B cell (primary cell): ENCODE results near the gene TSEN2. TPM values are rescaled to one million over a fixed set of nuclear protein-coding genes. Genes with fewer than 3 reads are reported as not detected.
"Not testable (repeated sequence)": the region's sequence is repeated elsewhere in the genome, so short reads cannot be mapped to it uniquely, and the experiment has no call there.

ENCODE experiments used
- ATAC-seq: fragments of 200-7000 bp; cut with Tn5 transposase; one replicate; pipeline ENCODE4 v1.10.0; 2021; ENCODE audit warnings: low read depth, mild to moderate bottlenecking, moderate number of reproducible peaks, moderate library complexity
- CTCF ChIA-PET: fragments of 350-600 bp; sonication (Branson Sonifier 250); formaldehyde crosslinking; loops from one replicate; lab custom pipeline; 2021; ENCODE audit warnings: antibody characterized with exemption, inconsistent platforms; lab: Charles Lee
- POLR2A ChIA-PET: fragments of 350-600 bp; sonication (Branson Sonifier 250); formaldehyde crosslinking; loops from one replicate; lab custom pipeline; 2021; ENCODE audit warnings: antibody characterized with exemption; lab: Charles Lee
- DNase-seq: peaks from one replicate; pipeline ENCODE4 v3.0.0; 2013
- H2AFZ ChIP-seq: 2 replicates; pipeline ENCODE4 v1.6.1; 2012; ENCODE audit warnings: mild to moderate bottlenecking, low read depth, low read length; ENCODE audit not compliant: insufficient read depth, poor library complexity, severe bottlenecking
- H3K27ac ChIP-seq, 2 donors: 1 replicate in 1 of 2; 2 replicates in 1 of 2; pipeline ENCODE4 v1.5.1; 2012 to 2013; ENCODE audit warnings: low read length in 2 of 2, mild to moderate bottlenecking in 2 of 2, moderate library complexity in 1 of 2
- H3K27me3 ChIP-seq, 4 experiments: fragments of 200-600 bp in 1 of 4; sonication (generic) in 1 of 4; replicated peaks in 1 of 4; 1 replicate in 2 of 4; 2 replicates in 2 of 4; pipeline versions ENCODE4 v1.6.1 to v1.7.0; 2013 to 2016; ENCODE audit warnings: low read length in 3 of 4, mild to moderate bottlenecking in 2 of 4, mixed read lengths in 1 of 4, moderate library complexity in 1 of 4; ENCODE audit not compliant: insufficient read depth in 4 of 4, control insufficient read depth in 3 of 4; ENCODE audit errors: control extremely low read depth in 1 of 4
- H3K36me3 ChIP-seq, 2 experiments: replicated peaks in 1 of 2; 1 replicate in 1 of 2; 2 replicates in 1 of 2; pipeline versions ENCODE4 v1.6.1 to v1.7.1; 2013; ENCODE audit warnings: low read length in 1 of 2; ENCODE audit not compliant: insufficient read depth in 2 of 2, control insufficient read depth in 1 of 2; ENCODE audit errors: control extremely low read depth in 1 of 2, extremely low read depth in 1 of 2
- H3K4me1 ChIP-seq, 2 donors: fragments of 200-600 bp in 1 of 2; sonication (generic) in 1 of 2; 1 replicate in 1 of 2; 2 replicates in 1 of 2; pipeline versions ENCODE4 v1.5.1 to v1.6.1; 2013 to 2017; ENCODE audit warnings: low read length in 2 of 2; ENCODE audit not compliant: control insufficient read depth in 2 of 2, insufficient read depth in 2 of 2
- H3K4me2 ChIP-seq: replicated peaks from 2 replicates; pipeline ENCODE3; 2012; ENCODE audit warnings: mild to moderate bottlenecking, low read depth, low read length; ENCODE audit not compliant: poor library complexity, severe bottlenecking
- H3K4me3 ChIP-seq, 5 experiments: fragments of 200-600 bp in 1 of 5; sonication (generic) in 1 of 5; 1 replicate in 3 of 5; 2 replicates in 2 of 5; pipeline versions ENCODE4 v1.5.1 to v1.7.0; 2011 to 2016; ENCODE audit warnings: low read length in 4 of 5, mild to moderate bottlenecking in 4 of 5, low read depth in 2 of 5, control low read depth in 1 of 5, moderate library complexity in 1 of 5; ENCODE audit not compliant: insufficient read depth in 1 of 5; ENCODE audit errors: control extremely low read depth in 1 of 5, extremely low read depth in 1 of 5
- H3K79me2 ChIP-seq: fragments of 200-600 bp; sonication (generic); one replicate; pipeline ENCODE4 v1.6.0; 2016; ENCODE audit warnings: low read length; ENCODE audit not compliant: control insufficient read depth, insufficient read depth
- H3K9ac ChIP-seq: fragments of 200-600 bp; sonication (generic); 2 replicates; pipeline ENCODE4 v1.6.1; 2017; ENCODE audit warnings: mild to moderate bottlenecking, low read length, moderate library complexity
- H3K9me3 ChIP-seq, 3 donors: one replicate each; pipeline versions ENCODE4 v1.6.1 to v1.7.1; 2013; ENCODE audit warnings: low read length in 2 of 3; ENCODE audit not compliant: control insufficient read depth in 2 of 3, insufficient read depth in 1 of 3; ENCODE audit errors: control extremely low read depth in 1 of 3
- H4K20me1 ChIP-seq: 2 replicates; pipeline ENCODE4 v1.6.0; 2012; ENCODE audit warnings: mild to moderate bottlenecking, low read length; ENCODE audit not compliant: insufficient read depth, control insufficient read depth, poor library complexity, severe bottlenecking
- H3K27ac Mint-ChIP-seq: one replicate; pipeline ENCODE4 v1.8.0; 2021; ENCODE audit warnings: mixed read lengths
- H3K27me3 Mint-ChIP-seq: one replicate; pipeline ENCODE4 v1.8.0; 2021; ENCODE audit warnings: mixed read lengths
- H3K4me1 Mint-ChIP-seq: one replicate; pipeline ENCODE4 v1.8.0; 2021; ENCODE audit warnings: mixed read lengths
- H3K4me3 Mint-ChIP-seq: one replicate; pipeline ENCODE4 v1.8.0; 2021; ENCODE audit warnings: mixed read lengths
- H3K9me3 Mint-ChIP-seq: one replicate; pipeline ENCODE4 v1.8.0; 2022; ENCODE audit warnings: mixed read lengths; ENCODE audit not compliant: insufficient read depth
- EZH2 ChIP-seq: IDR thresholded peaks from 2 replicates; pipeline ENCODE4 v1.6.1; 2012; ENCODE audit warnings: borderline replicate concordance, low read depth, mild to moderate bottlenecking, moderate library complexity, low read length; ENCODE audit not compliant: insufficient read depth, poor library complexity, severe bottlenecking
- WGBS: methylation state at CpG from one replicate; pipeline ENCODE4 v1.1.5; 2013; ENCODE audit warnings: missing lambda C conversion rate; ENCODE audit not compliant: insufficient coverage; 5-methylcytosine and 5-hydroxymethylcytosine counted together
- intact Hi-C: fragments of 100-400 bp; cut with micrococcal nuclease; formaldehyde crosslinking; loops from one replicate; pipeline ENCODE4 v1.10.0; 2022
- polyA plus RNA-seq: library from polyadenylated mRNA; depleted of rRNA; stranded (reverse); fragments of >200 nt; gene quantifications from 2 replicates; pipeline ENCODE4 v1.2.3, GENCODE V29; 2012
- total RNA-seq, 2 donors: library from RNA; stranded (reverse); fragments of 120-200 nt in 1 of 2; gene quantifications; 1 replicate in 1 of 2; 2 replicates in 1 of 2; pipeline versions ENCODE4 v1.2.3 to v1.2.4, GENCODE V29; 2013 to 2022
- TF ChIP-seq, protein P1 (sequence below): fragments of 200-600 bp; IDR thresholded peaks from one replicate; pipeline ENCODE4 v1.8.0; 2022; ENCODE audit warnings: antibody characterized with exemption, mild to moderate bottlenecking

TSEN2 gene
- total and polyA plus RNA-seq, 2 donors (not counting 1 experiment from before 2014, with no cell fraction given): 13.4 to 17.6 TPM

DNA sequence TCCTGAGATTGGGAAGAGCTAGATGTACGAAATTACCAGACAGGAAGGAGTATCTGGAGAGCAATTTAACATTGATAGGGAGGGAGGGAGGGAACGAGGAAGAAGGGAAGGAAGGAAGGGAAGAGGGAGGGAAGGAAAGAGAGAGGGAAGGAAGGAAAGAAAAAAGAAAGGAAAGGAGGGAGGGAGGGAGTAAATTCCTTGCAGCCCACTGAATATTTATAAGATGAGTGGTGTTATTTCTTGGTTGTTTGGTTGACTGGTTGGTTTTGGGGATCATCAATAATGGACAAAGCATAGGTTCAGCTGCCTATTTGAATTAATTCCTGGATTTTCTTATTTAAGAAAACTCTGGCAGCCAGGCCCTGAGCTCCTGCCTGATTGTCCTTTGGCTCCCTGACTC, 15.5 kb upstream of the TSEN2 start:
- no peak overlapping the region for H3K4me3 Mint-ChIP-seq
- intact Hi-C loops: no loop called here
- TF ChIP-seq EZH2: no peak
- TF ChIP-seq, protein P1, sequence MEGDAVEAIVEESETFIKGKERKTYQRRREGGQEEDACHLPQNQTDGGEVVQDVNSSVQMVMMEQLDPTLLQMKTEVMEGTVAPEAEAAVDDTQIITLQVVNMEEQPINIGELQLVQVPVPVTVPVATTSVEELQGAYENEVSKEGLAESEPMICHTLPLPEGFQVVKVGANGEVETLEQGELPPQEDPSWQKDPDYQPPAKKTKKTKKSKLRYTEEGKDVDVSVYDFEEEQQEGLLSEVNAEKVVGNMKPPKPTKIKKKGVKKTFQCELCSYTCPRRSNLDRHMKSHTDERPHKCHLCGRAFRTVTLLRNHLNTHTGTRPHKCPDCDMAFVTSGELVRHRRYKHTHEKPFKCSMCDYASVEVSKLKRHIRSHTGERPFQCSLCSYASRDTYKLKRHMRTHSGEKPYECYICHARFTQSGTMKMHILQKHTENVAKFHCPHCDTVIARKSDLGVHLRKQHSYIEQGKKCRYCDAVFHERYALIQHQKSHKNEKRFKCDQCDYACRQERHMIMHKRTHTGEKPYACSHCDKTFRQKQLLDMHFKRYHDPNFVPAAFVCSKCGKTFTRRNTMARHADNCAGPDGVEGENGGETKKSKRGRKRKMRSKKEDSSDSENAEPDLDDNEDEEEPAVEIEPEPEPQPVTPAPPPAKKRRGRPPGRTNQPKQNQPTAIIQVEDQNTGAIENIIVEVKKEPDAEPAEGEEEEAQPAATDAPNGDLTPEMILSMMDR: no peak
- no peaks in the 10 kb centered on the region for H3K79me2 ChIP-seq
- H3K4me2 ChIP-seq: no peak overlapping the region
- H3K27me3 ChIP-seq: no peaks in the 10 kb centered on the region
- ChIA-PET POLR2A (no interaction called here), CTCF (interaction anchor here (2.9 kb wide), 1 partner anchor 11 kb away, joined by 17 read pairs; no protein-coding TSS in a partner anchor)
- H3K27ac Mint-ChIP-seq: no peak overlapping the region
- 90% methylated on average over 2 of the region's 2 CpGs for WGBS
- ATAC-seq: no peak
- H3K27ac ChIP-seq: no peak overlapping the region
- no peak for DNase-seq
- H2AFZ ChIP-seq: no peak overlapping the region
- H3K27me3 Mint-ChIP-seq: no peaks in the 10 kb centered on the region
- H4K20me1 ChIP-seq: no peaks in the 10 kb centered on the region
- peaks cover 6% of the 10 kb centered on the region for H3K4me1 Mint-ChIP-seq
- H3K9ac ChIP-seq: no peak overlapping the region
- no peaks in the 10 kb centered on the region for H3K9me3 Mint-ChIP-seq
- H3K4me3 ChIP-seq: no peak overlapping the region
- no peaks in the 10 kb centered on the region for H3K36me3 ChIP-seq
- H3K4me1 ChIP-seq: no peaks in the 10 kb centered on the region
- no peaks in the 10 kb centered on the region for H3K9me3 ChIP-seq

DNA sequence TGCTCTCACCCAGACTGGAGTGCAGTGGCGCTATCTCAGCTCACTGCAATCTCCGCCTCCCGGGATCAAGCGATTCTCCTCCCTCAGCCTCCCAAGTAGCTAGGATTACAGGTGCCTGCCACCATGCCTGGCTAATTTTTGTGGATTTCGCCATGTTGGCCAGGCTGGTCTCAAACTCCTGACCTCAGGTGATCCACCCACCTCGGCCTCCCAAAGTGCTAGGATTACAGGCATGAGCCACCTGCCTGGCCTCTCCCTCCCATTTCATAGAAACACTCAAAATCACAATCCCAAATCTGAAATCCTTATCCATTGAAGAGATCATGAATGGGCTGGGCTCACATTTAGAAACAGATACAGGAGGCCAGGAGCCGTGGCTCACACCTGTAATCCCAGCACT, 15.1 kb upstream of the TSEN2 start:
- H3K4me2 ChIP-seq, ATAC-seq, H3K36me3 ChIP-seq, H3K9me3 ChIP-seq, DNase-seq, H3K9me3 Mint-ChIP-seq, POLR2A ChIA-PET, H3K27me3 ChIP-seq, H3K79me2 ChIP-seq, H3K4me3 ChIP-seq, H3K4me3 Mint-ChIP-seq, H3K4me1 ChIP-seq, H2AFZ ChIP-seq, H4K20me1 ChIP-seq, H3K9ac ChIP-seq, H3K27me3 Mint-ChIP-seq, intact Hi-C loops, H3K27ac ChIP-seq, H3K27ac Mint-ChIP-seq, H3K4me1 Mint-ChIP-seq: not testable (repeated sequence)
- 74% methylated on average over 6 of the region's 7 CpGs for WGBS
- CTCF ChIA-PET: interaction anchor here (2.9 kb wide), 1 partner anchor 11 kb away, joined by 17 read pairs; no protein-coding TSS in a partner anchor
